ENCODE results near the gene MOV10L1.

Gene MOV10L1

GRCh38 chr22:50048061-50048765 is 41.6 kb upstream of the MOV10L1 start:
- Histone ChIP-seq H3K4me1 (ENCODE audit: insufficient read depth, poor library complexity, severe bottlenecking) (no peaks in the 10 kb centered on the region), H3K9me3 (ENCODE audit: severe bottlenecking) (no peaks in the 10 kb centered on the region), H3K4me3 (ENCODE audit: severe bottlenecking) (no peak overlapping the region), H3K27me3 (ENCODE audit: insufficient read depth, poor library complexity, severe bottlenecking) (no peaks in the 10 kb centered on the region), H3K36me3 (ENCODE audit: low read depth) (no peaks in the 10 kb centered on the region), H3K27ac (ENCODE audit: poor library complexity, severe bottlenecking) (no peak overlapping the region)
- DNase-seq (ENCODE audit: low spot score) (no peak), ATAC-seq (ENCODE audit: low read depth) (no peak)
- TF ChIP-seq CTCF (IDR thresholded peaks at IDR 0.05; ENCODE audit: poor library complexity, severe bottlenecking) = no peak

GRCh38 chr22:50048836-50049235 is 41.0 kb upstream of the MOV10L1 start:
- H3K4me1 ChIP-seq (ENCODE audit: insufficient read depth, poor library complexity, severe bottlenecking) = no peaks in the 10 kb centered on the region
- no peak for TF ChIP-seq CTCF (IDR thresholded peaks at IDR 0.05; ENCODE audit: poor library complexity, severe bottlenecking)
- H3K9me3 ChIP-seq (ENCODE audit: severe bottlenecking) = no peaks in the 10 kb centered on the region
- no peak for DNase-seq (ENCODE audit: low spot score)
- no peak for ATAC-seq (ENCODE audit: low read depth)
- no peak overlapping the region for H3K4me3 ChIP-seq (ENCODE audit: severe bottlenecking)
- H3K27ac ChIP-seq (ENCODE audit: poor library complexity, severe bottlenecking) = no peak overlapping the region
- no peaks in the 10 kb centered on the region for H3K27me3 ChIP-seq (ENCODE audit: insufficient read depth, poor library complexity, severe bottlenecking)
- H3K36me3 ChIP-seq (ENCODE audit: low read depth) = no peaks in the 10 kb centered on the region

GRCh38 chr22:50049299-50050195 is 40.3 kb upstream of the MOV10L1 start:
- Histone ChIP-seq H3K9me3 (ENCODE audit: severe bottlenecking) (no peaks in the 10 kb centered on the region), H3K36me3 (ENCODE audit: low read depth) (no peaks in the 10 kb centered on the region), H3K4me3 (ENCODE audit: severe bottlenecking) (no peak overlapping the region), H3K27ac (ENCODE audit: poor library complexity, severe bottlenecking) (no peak overlapping the region), H3K4me1 (ENCODE audit: insufficient read depth, poor library complexity, severe bottlenecking) (no peaks in the 10 kb centered on the region), H3K27me3 (ENCODE audit: insufficient read depth, poor library complexity, severe bottlenecking) (no peaks in the 10 kb centered on the region)
- TF ChIP-seq CTCF (IDR thresholded peaks at IDR 0.05; ENCODE audit: poor library complexity, severe bottlenecking) = no peak
- DNase-seq (ENCODE audit: low spot score) (no peak), ATAC-seq (ENCODE audit: low read depth) (no peak)

GRCh38 chr22:50051930-50052329 is 37.9 kb upstream of the MOV10L1 start:
- Histone ChIP-seq H3K27ac (ENCODE audit: poor library complexity, severe bottlenecking) (no peak overlapping the region), H3K9me3 (ENCODE audit: severe bottlenecking) (no peaks in the 10 kb centered on the region), H3K4me3 (ENCODE audit: severe bottlenecking) (no peak overlapping the region), H3K27me3 (ENCODE audit: insufficient read depth, poor library complexity, severe bottlenecking) (no peaks in the 10 kb centered on the region), H3K4me1 (ENCODE audit: insufficient read depth, poor library complexity, severe bottlenecking) (no peaks in the 10 kb centered on the region), H3K36me3 (ENCODE audit: low read depth) (no peaks in the 10 kb centered on the region)
- TF ChIP-seq CTCF (IDR thresholded peaks at IDR 0.05; ENCODE audit: poor library complexity, severe bottlenecking) = no peak
- ATAC-seq (ENCODE audit: low read depth) (no peak), DNase-seq (ENCODE audit: low spot score) (no peak)

Measured in RWPE2 (cell line).